ENCODE measurements around the gene SLC28A2.
A peak's percentile ranks its signal among the peaks of the same experiment; 100 is the strongest.

GRCh38 chr15:45268135-45268534 lies 16.1 kb downstream of the SLC28A2 start:
- TF ChIP-seq, protein P1, sequence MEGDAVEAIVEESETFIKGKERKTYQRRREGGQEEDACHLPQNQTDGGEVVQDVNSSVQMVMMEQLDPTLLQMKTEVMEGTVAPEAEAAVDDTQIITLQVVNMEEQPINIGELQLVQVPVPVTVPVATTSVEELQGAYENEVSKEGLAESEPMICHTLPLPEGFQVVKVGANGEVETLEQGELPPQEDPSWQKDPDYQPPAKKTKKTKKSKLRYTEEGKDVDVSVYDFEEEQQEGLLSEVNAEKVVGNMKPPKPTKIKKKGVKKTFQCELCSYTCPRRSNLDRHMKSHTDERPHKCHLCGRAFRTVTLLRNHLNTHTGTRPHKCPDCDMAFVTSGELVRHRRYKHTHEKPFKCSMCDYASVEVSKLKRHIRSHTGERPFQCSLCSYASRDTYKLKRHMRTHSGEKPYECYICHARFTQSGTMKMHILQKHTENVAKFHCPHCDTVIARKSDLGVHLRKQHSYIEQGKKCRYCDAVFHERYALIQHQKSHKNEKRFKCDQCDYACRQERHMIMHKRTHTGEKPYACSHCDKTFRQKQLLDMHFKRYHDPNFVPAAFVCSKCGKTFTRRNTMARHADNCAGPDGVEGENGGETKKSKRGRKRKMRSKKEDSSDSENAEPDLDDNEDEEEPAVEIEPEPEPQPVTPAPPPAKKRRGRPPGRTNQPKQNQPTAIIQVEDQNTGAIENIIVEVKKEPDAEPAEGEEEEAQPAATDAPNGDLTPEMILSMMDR (conservative IDR thresholded peaks at IDR 0.05), result peak; percentile 40
- no peak for TF ChIP-seq ZFX (IDR thresholded peaks at IDR 0.05)
